HG03045 (cell line): ENCODE results near the gene TRPV4.
"Not testable (repeated sequence)": the region's sequence is repeated elsewhere in the genome, so short reads cannot be mapped to it uniquely, and the experiment has no call there.

ENCODE experiments used
- ATAC-seq: cut with Tn5 transposase; IDR thresholded peaks from one replicate; pipeline ENCODE4 v1.9.1; 2021; ENCODE audit warnings: mild to moderate bottlenecking, moderate library complexity; ENCODE audit not compliant: unreplicated experiment

The TRPV4 gene

GRCh38 chr12:109833307-109834189 lies at the start of gene TRPV4:
Gene TRPV4 (minus strand): TSS chr12:109833398. CDS start chr12:109814796, 18,602 bp downstream.
- no peak for ATAC-seq

DNA sequence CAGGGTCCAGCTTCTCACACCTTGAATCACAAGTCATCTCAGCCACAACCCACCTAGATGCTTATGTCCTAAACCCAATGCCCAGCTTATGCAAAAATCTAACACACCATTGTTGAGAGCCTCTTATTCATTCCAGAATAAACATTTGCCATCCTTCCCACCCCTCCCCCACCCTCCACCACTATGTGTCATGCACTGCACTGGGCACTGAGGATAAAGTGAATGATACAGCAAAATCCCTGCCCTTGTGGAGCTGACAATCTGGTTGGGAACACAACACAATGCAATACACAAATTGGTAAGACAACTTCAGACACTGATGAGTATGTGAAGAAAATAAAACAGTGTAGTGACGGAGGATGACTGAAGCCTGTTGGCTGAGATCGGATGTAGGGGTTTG lies 48.6 kb upstream of the TRPV4 start:
- no peak for ATAC-seq

DNA sequence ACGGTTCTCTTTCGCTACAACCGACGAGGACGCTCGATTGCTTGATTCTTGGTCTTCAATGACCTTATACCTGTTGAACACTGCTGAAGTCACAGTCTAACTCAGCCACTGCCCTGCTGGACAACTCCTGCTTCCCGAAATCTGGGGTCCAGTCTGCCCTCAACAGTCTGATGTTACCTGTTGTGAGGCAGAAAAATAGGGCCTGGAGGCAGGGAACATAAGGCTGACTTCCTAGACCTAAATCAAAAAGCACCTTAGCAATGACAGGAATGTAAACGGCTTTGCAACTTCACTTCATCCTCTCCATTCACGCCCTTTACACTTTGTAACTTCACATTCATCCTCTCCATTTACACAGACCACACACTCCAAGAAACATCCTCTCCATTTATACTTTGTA lies 47.7 kb upstream of the TRPV4 start:
- no peak for ATAC-seq

GRCh38 chr12:109880043-109880931 lies 47.1 kb upstream of the TRPV4 start, which contains the start of gene GLTP:
Gene GLTP (minus strand): TSS chr12:109880541. CDS start chr12:109880374, 167 bp downstream.
- ATAC-seq: peak; percentile 94

GRCh38 chr12:109879351-109880042 lies 46.3 kb upstream of the TRPV4 start:
- no peak for ATAC-seq

- ATAC-seq: no peak
Measured at GRCh38 chr12:109878749-109879148, 45.6 kb upstream of the TRPV4 start.

DNA sequence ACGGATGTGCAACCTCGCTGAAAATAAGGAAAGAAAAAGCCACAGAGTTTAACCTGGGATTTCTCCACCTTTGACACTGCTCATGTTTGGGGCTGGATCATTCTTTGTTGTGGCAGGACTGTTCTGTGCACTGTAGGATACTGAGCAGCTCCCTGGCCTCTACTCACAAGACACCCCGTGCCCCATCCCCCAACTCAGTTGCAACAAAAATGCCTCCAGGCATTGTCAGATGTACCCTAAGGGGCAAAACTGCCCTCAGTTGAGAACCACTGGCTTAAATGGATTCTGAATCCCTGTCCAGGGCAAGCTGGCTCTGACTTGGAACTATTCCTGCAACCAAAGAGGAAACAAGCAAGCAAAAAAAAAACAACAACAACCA lies 45.0 kb upstream of the TRPV4 start:
- no peak for ATAC-seq

DNA sequence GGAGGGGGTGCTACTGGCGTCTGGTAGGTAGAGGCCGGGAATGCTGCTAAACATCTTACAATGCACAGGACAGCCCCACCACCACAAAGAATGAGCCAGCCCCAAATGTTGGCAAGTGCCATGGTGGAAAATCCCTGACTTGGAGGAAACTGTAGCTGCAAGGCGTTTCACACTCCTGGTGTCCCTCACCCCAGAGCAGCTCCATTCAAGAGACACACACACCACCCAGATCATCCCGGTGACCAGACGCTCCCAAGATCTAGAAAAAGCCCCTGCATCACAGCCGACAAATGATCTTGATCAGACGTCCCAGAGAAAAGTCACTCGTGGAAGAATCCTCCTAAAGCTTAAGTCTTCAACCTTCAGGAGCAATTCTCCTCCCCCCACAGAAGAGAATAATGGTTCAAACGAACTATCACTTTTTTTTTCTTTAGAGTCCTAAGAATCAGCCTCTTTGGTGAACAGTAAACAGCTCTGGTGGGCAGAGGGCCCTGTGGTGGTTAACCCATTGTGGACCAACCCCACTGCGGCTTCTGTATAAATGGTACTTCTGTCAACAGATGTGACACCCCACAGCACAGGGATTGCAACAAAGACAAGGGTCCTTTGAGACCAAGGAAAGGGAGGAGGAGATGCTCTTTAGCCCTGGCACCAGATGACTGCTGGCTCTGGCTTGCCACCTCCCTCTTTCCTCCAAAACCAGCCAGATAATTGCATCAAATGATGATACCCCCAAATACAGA lies 44.5 kb upstream of the TRPV4 start:
- no peak for ATAC-seq

DNA sequence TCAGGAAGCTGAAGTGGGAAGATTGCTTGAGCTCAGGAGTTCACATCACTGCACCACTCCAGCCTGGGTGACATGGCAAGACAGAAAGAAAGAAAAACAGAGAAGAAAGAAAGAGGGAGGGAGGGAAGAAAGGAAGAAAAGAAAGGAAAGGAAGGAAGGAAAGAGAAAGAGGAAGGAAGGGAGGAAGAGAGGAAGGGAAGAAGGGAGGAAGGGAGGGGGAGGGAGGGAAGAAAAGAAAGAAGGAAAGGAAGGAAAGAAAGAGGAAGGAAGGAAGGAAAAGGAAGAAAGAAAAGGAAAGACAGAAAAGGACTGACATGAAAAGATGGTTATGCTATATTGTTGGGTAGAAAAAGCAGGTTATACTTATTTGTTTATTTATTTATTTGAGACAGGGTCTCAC lies 43.2 kb upstream of the TRPV4 start:
- ATAC-seq: no peak

- ATAC-seq: no peak
Measured at GRCh38 chr12:109875572-109876131, 42.5 kb upstream of the TRPV4 start.

GRCh38 chr12:109873653-109874052 lies 40.5 kb upstream of the TRPV4 start:
- ATAC-seq: no peak

- no peak for ATAC-seq
Measured at GRCh38 chr12:109871668-109872314, 38.6 kb upstream of the TRPV4 start.

- no peak for ATAC-seq
Measured at GRCh38 chr12:109870648-109871047, 37.5 kb upstream of the TRPV4 start.

DNA sequence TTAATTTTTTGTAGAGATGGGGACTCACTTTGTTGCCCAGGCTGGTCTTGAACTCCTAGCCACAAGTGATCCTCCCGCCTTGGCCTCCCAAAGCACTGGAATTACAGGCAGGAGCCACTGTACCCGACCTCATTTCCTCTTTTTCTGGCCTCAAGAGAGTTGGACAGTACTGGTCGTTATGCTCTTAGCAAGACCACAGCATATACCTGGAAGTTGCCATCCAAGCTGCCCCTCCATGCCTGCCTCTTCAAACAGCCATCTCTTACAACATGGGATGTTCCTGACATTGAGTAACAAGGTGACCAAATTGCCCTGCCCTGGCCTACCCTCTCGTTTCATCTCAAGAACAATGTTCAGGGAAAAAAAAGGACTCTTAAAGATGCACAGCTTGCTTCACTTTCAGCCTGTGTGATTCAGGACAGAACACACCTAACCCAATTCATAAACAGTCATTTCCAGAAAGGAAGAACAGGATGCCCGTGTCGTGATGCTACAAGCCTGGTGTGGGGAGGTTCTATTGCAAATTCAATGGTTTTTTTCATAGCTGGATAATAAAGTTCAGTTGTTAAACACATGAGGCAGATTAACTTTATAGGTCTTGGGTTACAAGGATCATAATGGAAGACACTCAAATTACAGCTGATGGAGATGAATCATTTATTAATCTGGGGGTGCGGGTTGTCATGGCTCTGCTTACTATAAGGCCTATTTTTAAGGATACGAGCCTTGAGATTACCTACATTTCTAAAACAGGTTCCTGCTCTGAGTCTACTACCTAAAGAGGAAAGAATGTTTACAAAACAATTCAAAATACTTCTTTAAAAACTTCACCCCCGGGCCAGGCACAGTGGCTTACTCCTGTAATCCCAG lies 35.2 kb upstream of the TRPV4 start:
- no peak for ATAC-seq

- ATAC-seq: no peak
Measured at GRCh38 chr12:109864916-109865315, 31.7 kb upstream of the TRPV4 start.

- ATAC-seq: no peak
Measured at GRCh38 chr12:109863847-109864712, 30.9 kb upstream of the TRPV4 start.

- ATAC-seq: not testable (repeated sequence)
Measured at GRCh38 chr12:109862491-109862890, 29.3 kb upstream of the TRPV4 start.
